Myocyte (in vitro differentiated cells): ENCODE results near the gene KIF26B. TPM values are rescaled to one million over a fixed set of nuclear protein-coding genes. Genes with fewer than 3 reads are reported as not detected.
"Not testable (repeated sequence)": the region's sequence is repeated elsewhere in the genome, so short reads cannot be mapped to it uniquely, and the experiment has no call there.

Experiments
- DNase-seq: peaks from one replicate; pipeline ENCODE4 v3.0.0-alpha.2; 2012; ENCODE audit warnings: low read depth
- total RNA-seq: library from RNA; depleted of rRNA; stranded (reverse); fragments of >200 nt; gene quantifications from 2 replicates; pipeline ENCODE4 v1.2.3, GENCODE V29; 2014

The KIF26B gene
- total RNA-seq, 1 donor from 2014 or later: 0.83 TPM

DNA sequence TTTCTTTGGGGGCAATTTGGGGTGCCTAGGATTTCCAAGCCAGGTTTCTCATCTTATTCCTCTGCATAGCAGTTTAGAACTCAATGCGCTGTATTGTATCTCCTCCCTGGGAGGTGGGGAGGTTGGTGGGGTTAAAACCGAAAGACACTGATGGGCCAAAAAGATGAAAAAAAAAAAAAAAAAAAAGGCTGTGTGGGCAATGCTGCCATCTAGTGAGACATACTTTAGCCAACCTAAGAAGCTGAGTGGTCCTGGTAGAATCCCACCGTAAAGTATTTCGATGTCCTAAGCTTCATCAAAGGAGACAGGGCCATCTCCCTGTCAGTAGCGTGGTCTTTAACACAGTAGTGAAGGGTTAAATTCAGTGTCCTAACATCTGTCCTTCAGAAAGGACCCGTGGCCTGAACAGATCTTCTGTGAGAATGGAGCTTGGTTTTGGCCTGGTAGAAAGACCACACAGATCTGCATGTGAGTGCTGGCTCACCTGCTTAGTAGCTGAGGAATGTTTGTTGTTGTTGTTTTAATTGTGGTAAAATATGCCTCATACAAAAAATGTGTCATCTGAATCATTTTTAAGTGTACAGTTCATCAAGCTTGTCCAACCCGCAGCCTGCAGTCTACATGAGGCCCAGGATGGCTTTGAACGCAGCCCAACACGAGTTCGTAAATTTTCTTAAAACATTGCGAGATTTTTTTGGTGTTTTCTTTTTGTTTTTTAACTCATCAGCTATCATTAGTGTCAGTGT is 226.2 kb downstream of the KIF26B start:
- no peak for DNase-seq

DNA sequence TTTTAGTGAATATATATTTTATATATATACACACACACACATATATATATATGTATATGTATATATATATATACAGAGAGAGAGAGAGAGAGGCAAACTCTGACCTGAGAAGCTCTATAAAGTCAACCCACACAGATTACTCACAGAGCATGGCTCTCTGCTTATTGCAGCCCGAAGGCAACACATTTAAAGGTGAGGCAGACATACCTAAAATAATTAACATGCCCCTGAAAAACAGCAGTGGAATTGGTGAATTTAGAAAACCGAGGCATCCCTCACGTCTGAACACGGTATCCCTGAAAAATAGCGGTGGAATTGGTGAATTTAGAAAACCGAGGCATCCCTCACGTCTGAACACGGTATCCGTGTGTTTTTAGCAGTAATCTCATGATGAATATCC is 228.2 kb downstream of the KIF26B start:
- DNase-seq: no peak

DNA sequence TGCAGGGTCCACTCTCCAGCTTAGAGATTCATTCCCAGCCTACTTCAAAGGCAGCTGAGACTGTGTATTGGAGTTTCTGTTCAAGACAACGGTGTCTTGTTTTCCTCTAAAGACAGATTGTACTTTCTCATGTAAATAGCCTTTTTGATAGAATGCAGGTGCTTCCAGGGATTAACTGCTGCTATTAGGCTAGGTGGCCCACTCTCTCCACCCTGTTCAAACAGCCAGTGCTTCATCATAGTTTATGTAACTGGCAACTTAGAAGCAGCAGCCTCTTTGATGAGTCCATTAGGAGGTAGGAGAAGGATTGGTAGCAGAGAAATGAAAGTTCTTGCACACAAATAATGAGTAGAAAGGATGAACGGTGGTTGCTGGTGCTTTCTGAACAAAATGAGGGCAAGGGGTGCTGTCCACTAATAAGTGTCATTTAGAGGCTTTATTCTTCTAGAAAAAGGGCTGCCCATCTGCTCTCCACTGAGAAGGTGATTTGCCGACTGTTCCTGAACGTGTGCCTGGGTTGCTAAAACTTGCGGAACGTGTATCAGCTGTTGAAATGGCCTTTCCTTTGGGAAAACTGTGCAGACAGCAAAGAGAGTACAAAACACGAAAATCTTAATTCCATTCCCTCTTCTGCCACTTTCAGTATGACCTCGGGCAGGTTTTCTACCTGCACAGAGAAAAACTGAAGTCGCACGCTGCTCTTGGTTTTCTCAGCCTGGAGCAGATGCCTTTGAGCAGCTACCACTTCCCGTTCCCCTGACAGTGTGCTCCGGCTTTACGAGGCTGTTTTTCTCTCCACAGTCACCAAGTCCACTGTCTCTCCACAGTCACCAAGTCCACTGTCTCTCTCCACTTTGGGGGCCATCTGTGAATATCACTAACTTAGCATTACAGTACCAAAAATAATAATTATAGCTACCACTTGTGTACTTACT is 228.9 kb downstream of the KIF26B start:
- no peak for DNase-seq

DNA sequence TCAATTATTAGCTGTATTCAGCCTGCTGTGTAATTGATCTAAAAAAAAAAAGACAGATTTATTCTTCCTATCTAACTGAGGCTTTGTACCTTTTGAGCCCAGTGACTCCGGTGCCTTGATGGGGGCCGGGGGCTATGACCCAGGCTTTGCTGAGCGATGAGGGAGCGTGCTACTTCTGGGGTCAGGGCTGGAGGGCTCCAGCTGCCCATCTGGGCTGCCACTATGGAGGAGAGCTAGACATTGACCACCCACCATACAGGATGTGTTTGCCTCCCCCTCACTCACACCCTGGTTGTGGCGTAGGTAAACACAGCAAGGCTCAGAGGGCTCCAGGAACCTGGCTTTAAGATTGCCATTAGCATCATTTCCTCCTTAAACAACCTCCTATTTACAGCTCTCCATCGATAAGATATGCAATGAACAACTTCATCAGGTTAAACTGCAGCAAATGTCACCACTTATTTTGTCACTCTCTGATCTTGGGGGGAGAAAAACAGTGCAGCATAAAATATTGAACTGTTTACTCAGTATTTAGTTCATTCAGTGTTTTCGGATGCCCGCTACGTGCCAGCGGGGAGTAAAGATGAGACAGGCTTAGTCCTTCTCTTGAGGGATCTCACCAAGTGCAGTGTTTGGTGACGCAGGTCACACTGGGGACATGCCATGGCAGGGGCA is 231.6 kb downstream of the KIF26B start:
- no peak for DNase-seq

DNA sequence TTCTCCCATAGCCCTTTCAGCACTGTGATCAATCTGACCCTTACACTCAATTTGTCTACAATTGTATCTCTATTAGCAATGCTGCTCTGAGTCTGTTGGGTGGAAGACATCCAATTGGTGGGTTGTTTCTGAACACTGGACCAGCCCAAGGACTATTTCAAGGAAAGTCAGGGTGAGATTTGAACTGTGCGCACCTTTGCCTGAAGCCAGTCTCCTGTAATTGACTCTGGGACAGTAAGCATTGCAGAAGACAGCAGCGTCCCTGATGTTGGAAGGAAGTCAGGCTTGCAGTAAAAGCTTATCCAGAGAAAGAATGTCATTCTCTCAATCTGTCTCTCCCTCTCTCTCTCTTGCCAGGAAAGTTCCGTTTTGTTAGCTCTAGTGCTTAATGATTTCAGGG is 233.9 kb downstream of the KIF26B start:
- DNase-seq: no peak

DNA sequence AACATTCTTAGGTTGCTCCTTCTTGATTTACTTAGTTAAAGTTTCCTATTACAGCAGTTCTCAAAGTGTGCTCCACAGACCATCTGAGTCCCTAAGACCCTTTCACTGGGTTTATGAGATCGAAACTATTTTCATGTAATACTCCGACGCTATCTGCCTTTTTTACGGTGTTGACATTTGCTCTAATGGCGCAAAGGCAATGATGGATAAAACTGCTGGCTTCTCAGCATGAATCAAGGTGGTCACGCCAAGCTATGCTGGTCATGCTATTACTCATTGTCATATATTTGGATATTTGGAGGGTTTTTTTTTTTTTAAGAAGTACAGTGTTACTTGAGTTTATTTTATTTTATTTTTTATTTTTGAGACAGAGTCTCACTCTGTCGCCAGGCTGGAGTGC is 235.1 kb downstream of the KIF26B start:
- no peak for DNase-seq

DNA sequence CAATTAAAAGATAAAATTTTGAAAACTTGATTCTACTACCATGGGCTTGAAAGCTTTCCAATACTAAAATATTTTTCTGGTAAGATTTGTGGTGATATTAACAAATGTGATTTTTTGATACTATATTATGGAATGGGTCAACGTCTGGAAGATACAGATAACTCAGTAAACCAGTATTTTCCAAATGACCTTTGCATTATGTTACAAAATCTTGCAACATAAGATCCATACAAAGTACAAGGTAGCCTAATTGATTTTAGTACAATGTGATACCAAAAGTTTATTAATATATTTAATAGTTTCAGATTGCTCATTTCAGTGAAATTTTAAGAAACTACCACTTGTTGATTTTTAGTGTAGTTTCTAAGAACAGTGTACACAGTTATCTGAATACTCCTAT is 236.2 kb downstream of the KIF26B start:
- no peak for DNase-seq

DNA sequence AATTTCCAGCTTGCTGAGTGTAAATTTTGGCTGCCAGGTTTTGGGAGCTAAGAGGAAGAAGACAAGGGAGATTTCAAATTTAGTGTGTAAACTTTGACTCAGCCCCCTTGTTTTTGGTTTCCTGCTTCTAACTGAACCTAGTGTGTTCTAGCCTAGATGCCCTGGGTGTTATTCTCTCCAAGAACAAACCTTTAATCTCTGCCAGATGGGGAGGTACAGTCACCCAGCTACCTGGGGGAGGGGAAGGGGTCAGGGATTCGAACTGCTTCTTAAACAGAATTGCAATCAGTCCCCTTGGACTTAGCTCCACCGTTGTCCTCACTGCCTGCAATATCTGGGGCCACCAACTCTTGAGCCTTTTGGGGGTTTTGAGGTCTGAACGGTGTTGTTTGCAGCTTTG is 238.9 kb downstream of the KIF26B start:
- DNase-seq: no peak

DNA sequence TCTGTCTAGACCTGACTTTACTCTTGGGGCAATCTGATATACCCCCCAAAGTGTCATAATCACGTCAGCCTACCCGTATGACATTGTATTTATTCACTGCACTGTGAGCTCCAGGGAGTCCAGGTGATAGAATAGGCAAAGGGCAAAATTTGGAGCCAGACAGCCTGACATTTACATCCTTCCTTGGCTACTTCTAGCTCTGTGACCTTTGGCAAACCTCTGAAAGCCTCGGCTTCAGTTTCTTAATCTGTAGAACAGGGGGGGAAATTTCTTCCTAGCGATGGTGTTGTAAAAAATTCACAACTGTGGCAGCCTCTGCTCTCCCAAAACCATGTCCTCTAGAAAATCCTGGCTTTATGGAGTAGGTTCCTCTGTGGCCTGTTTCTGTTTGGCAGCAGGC is 240.9 kb downstream of the KIF26B start:
- no peak for DNase-seq

DNA sequence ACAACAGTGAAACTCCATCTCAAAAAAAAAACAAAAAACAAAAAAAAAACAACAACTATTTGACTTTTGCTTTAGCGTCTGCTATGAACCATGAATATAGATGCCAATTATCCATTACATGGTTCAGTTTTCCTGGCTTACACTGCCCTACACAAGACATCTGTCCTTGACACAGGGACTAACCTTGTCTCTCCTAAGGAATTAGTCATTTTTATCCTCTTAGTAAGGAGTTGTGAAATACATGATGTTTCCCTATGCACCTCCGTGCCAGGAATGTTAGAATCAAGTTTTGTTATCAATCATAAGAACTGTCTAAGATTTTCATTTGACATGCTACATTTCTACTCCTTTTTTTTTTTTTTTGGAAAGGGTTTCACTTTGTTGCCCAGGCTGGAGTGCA is 241.8 kb downstream of the KIF26B start:
- no peak for DNase-seq

DNA sequence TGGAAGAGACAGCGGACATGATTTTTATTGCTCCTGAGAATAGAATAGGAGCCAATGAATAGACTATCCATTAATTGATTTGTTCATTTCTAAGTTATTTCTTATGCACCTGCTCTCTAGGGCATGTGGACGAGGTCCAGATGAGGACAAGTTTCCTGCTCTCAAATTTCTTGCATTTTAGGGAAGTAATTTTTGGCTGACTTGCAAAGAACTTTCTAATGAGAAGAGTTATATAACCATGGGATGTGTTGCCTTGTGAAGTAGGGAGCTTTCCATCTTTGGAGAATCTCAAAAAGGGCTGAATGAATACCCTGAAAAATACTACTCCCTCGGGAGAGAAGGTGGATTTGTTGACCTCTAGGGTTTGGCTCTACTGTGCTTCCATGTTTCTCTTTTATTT is 243.0 kb downstream of the KIF26B start:
- no peak for DNase-seq

DNA sequence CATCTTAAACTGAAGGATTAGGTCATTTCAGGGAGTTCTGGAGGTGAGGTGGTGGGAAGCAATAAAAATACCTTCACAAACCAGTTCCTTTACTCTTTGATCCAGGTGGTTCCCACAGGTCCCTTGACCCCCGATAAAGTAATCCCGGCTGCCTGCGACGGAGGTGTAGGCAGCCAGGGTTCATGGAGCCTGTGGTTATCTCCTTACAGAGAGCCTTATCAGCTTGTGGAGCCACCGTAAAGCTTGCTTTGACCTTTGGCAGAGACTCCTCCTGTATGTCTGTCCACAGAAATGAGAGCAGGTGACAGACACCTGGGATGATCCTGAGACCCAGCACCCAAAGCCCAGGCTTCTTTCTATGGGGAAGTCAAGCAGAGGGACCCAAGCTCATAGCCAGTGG is 243.4 kb downstream of the KIF26B start:
- DNase-seq: no peak

DNA sequence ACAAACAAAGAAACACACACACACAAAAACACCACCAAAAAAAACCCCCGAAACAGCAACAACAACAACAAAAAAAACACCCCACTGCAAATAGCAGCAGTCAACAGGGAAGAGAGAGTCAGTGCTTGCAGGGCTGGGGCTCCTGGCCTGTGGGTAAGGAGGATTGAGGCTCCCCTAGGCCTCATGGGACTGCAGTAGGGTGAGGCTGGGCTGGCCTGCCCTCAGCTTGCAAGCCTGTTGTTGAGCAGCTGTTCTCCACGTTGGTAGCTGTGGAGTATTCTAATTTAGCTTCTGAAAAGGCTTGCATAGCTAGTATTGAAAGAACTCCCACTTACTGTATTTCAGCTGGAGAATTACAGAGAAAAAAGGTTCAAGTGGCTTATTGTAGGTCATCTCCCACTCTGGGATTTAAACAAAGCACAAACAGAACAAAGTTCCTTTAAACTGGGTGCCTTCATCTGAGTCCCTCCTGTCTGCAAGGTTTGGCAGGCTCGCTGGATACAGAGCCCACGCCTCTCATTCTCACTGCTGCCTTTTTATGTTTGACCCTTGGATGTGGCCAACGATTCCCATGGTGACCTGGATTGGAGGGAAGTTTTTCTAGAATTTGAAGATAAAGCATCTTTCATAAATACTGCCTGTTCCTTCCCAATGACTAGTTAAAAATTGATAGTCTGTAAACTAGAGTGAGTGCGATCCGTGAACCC is 247.2 kb downstream of the KIF26B start:
- DNase-seq: peak; percentile 2

DNA sequence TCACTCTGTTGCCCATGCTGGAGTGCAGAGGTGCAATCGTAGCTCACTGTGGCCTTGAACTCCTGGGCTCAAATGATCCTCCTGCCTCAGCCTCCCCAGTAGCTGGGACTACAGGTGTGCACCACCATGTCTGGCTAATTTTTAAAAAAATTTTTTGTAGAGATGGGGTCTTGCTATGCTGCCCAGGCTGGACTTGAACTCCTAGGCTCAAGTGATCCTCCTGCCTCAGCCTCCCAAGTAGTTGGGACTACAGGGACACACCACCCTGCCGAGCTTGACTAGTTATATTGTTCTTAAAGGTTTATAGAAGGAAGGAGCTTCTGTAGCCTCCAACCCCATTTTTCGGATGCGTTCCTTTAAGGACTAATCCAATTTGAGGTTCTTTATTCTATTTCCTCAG is 248.2 kb downstream of the KIF26B start:
- not testable (repeated sequence) for DNase-seq

DNA sequence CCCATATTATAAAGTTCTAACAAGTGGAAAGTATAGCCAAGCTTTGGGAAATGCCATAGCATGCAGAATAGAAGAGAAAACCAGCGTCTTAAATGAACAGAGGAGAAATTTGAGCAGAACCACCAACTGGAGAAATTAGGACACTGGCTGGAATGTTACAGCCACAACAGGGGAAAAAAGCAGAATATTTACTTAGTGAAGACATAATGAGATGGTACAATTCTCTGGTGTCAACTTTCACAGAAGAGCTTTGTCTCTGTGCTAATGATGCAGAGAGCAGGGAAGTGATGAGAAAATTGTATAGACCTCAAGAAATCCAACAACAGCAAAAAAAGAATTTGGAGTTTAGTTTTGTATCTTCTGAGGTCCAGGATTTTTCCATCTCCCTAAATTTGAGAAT is 249.7 kb downstream of the KIF26B start:
- DNase-seq: no peak

DNA sequence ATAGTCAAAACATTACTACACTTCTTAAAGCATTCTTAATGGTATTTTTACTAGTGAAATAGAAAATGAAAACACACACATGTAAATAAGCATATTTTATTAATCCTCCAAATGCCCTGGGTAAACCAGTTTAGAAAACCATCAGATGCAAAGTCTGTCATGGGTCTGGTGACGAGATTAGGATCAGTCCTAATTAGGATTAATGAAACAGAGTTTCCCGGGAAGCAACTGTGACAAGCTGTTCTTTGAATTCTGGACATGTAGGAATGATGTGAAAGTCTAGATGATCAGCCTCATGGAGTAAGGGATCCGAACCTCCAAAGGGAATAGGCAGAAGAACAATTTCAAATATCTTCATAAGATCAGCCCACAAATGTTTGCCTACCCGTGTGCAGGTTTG is 250.2 kb downstream of the KIF26B start:
- DNase-seq: no peak

DNA sequence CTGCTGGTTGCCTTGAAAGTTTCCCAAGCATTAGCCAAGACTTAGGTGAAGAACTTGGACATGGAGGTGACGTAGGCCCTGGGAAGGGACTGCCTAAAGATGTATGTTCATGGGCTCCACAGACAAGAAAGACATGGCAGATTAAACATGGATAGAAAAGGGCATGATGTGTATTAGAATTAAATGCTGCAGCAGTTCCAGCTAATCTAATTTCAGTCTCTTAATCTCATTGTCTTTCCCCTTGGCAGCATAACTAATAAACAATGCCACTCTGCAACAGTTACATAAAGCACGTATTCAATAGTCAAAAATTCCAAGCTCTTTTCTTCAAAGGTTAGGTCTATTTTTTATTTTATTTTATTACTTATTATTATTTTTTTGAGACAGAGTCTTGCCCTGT is 251.6 kb downstream of the KIF26B start:
- no peak for DNase-seq

DNA sequence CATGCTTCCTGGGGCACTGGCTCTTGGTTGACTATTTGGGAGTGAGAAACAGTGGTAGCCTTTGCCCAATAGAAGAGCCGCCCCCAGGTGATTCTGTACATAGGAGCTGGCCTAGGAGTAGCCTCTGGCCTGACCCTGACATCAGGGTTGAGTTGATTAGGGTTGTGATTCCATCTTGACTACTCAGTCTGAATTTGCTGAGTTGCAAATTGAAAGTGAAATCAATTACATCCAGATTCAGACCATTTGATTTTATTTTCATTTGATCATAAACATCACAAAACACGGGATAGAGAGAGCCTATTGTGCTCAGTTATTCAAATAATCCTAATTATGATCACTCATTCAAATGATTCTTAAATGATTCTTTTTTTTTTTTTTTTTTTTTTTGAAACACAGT is 253.2 kb downstream of the KIF26B start:
- DNase-seq: no peak

DNA sequence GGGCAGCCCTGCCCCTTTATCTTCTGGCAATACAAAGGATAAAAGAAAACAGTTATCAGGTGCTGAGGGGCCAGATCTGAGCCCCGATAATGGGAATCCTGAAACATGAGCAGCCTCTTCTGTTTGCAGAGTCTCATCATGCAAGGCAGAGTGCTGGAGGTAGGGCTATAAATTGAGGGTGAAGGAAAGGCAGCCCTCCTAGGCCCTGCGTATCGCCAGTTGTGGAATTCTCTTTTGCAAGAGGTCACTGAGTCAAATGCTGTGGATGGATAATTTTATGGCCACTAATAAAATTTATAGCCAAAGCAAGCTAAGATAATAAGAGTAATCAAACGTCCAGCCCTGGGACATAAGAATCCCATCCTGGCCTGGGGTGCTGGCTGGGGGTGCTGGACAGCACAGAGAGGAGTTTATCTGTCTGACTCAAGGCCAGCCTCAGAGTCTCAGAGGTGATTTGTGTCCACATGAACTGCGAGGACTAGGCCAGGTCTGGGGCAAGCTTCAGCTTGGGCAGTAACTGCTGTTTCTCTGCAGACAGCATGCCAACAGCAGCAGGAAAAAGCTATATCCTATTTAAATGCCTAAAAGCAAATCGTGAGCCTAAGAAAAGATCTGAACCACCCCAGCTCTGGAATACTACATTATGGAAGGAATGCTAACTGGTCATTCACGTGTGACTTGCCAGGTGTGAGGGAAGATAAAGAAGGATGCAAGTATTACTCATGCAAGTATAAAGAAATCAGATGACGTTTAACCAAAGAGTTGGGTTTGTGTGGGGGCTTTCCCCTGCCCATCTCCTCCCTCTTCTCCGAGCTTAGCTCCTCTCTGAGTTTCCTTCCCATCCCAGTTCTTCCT is 254.8 kb downstream of the KIF26B start:
- no peak for DNase-seq

DNA sequence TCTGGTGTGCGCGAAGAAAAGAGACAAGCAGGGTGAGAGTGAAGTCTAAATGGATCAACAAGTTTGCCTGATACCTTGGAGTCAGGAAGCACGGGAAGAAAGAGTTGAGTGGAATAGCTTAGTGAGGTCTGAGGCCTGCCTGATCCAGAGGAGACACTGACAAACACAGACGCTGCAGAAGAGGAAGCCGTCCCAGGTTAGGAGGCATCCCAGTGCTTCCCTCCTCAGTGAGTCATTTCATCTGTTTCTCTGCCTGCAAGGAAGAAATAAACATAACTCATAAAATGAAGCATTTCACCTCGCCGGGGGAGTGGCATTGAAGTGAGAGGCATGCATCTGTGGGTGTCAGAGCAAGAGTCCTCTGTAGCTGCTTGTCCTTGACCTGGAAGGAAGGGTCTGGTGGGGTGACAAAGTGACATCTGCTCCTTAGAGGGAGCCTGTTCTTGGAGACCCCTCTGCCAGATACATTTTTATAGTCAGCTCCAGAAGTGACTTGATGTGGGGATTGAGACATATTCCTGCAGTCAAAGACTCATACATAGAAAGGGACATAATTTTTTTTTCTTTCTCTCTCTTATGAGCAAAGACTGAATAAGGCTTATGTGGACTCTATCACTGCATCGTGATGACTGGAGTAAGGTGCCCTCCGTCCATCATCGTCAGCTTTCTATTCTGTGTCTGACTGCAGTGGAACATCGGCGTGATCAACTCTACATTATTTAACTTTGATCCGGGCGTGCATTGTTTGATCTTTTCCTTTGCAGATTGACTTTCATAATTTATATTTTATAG is 256.7 kb downstream of the KIF26B start:
- no peak for DNase-seq
